ENCODE results near the gene ARPC5.

Gene ARPC5

GRCh38 chr1:183652547-183653461, 17.2 kb upstream of the ARPC5 start, which contains the start of gene APOBEC4:
Gene APOBEC4, minus strand, starts transcription at chr1:183653316. Its CDS starts 4,535 bp downstream, at chr1:183648781.
- Histone ChIP-seq H3K9ac (ENCODE audit: low read length) (no peak within 1 kb of the TSS), H3K23ac (ENCODE audit: low read length) (no peak within 1 kb of the TSS), H2BK120ac (ENCODE audit: insufficient read depth, low read length, poor library complexity) (no peak within 1 kb of the TSS), H3K79me2 (ENCODE audit: control insufficient read depth, insufficient read depth, low read length, poor library complexity) (no peaks in the 10 kb centered on the region), H4K91ac (ENCODE audit: low read depth, low read length) (no peak within 1 kb of the TSS), H2BK5ac (ENCODE audit: low read depth, low read length, poor library complexity) (no peak within 1 kb of the TSS), H3K27ac (ENCODE audit: low read depth, low read length) (no peak within 1 kb of the TSS), H3K4me3 (ENCODE audit: low read depth, low read length) (no peak within 1 kb of the TSS), H3K18ac (ENCODE audit: low read length) (no peak within 1 kb of the TSS), H2AK5ac (ENCODE audit: low read length) (no peak within 1 kb of the TSS), H3K4ac (ENCODE audit: low read depth, low read length) (no peak within 1 kb of the TSS), H4K8ac (ENCODE audit: low read depth, low read length) (no peak within 1 kb of the TSS), H2BK12ac (ENCODE audit: low read length) (no peak within 1 kb of the TSS), H3K14ac (ENCODE audit: low read length) (no peak within 1 kb of the TSS), H3K9me3 (ENCODE audit: insufficient read depth, low read depth, low read length) (no peaks in the 10 kb centered on the region), H3K27me3 (ENCODE audit: insufficient read depth, low read length) (no peaks in the 10 kb centered on the region), H3K36me3 (ENCODE audit: control insufficient read depth in 1 of 2, insufficient read depth in 2 of 2, low read length in 2 of 2) (no peaks in the 10 kb centered on the region), H3K79me1 (ENCODE audit: low read length) (no peaks in the 10 kb centered on the region), H3K4me2 (ENCODE audit: low read length) (no peak within 1 kb of the TSS), H3K4me1 (ENCODE audit: control insufficient read depth in 1 of 2, insufficient read depth in 2 of 2, low read length in 2 of 2) (no peaks in the 10 kb centered on the region), H4K12ac (ENCODE audit: low read depth, low read length) (no peak within 1 kb of the TSS), H2AFZ (ENCODE audit: insufficient read depth, low read length, poor library complexity) (no peak within 1 kb of the TSS)
- no CpG with 5 or more reads among the region's 5 CpGs for WGBS (ENCODE audit: extremely low coverage, insufficient coverage, insufficient read length)
- DNase-seq, result no peak

DNA sequence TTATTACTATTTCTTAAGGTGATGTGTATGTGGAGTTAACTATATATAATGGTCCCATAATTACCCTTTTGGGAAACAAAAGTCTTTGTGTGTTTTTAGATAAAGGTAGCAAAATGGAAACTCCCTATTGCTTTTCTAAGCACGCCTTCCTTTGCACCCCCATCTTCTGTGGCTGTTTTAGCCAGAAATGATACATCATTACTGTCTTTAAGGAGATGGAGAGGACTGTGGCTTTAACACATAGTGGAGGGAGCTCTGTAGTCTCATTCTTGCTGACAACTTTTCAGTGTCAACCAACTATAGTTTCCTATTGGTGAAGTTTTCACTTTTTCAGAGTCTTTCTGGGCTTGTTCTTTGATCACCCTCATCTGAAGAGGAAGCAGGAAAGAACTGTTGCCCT, 16.5 kb upstream of the ARPC5 start:
- Histone ChIP-seq H3K9me3 (ENCODE audit: insufficient read depth, low read depth, low read length) (no peaks in the 10 kb centered on the region), H3K79me2 (ENCODE audit: control insufficient read depth, insufficient read depth, low read length, poor library complexity) (no peaks in the 10 kb centered on the region), H2AFZ (ENCODE audit: insufficient read depth, low read length, poor library complexity) (no peak overlapping the region), H3K4ac (ENCODE audit: low read depth, low read length) (no peak overlapping the region), H4K8ac (ENCODE audit: low read depth, low read length) (no peak overlapping the region), H3K23ac (ENCODE audit: low read length) (no peak overlapping the region), H3K18ac (ENCODE audit: low read length) (no peak overlapping the region), H3K79me1 (ENCODE audit: low read length) (no peaks in the 10 kb centered on the region), H2AK5ac (ENCODE audit: low read length) (no peak overlapping the region), H2BK5ac (ENCODE audit: low read depth, low read length, poor library complexity) (no peak overlapping the region), H3K9ac (ENCODE audit: low read length) (no peak overlapping the region), H4K12ac (ENCODE audit: low read depth, low read length) (no peak overlapping the region), H3K27ac (ENCODE audit: low read depth, low read length) (no peak overlapping the region), H2BK120ac (ENCODE audit: insufficient read depth, low read length, poor library complexity) (no peak overlapping the region), H3K4me3 (ENCODE audit: low read depth, low read length) (no peak overlapping the region), H3K14ac (ENCODE audit: low read length) (no peak overlapping the region), H4K91ac (ENCODE audit: low read depth, low read length) (no peak overlapping the region), H3K4me2 (ENCODE audit: low read length) (no peak overlapping the region), H3K4me1 (ENCODE audit: control insufficient read depth in 1 of 2, insufficient read depth in 2 of 2, low read length in 2 of 2) (no peaks in the 10 kb centered on the region), H3K27me3 (ENCODE audit: insufficient read depth, low read length) (no peaks in the 10 kb centered on the region), H3K36me3 (ENCODE audit: control insufficient read depth in 1 of 2, insufficient read depth in 2 of 2, low read length in 2 of 2) (no peaks in the 10 kb centered on the region), H2BK12ac (ENCODE audit: low read length) (no peak overlapping the region)
- DNase-seq, result no peak
- no CpG with 5 or more reads among the region's 1 CpG for WGBS (ENCODE audit: extremely low coverage, insufficient coverage, insufficient read length)

DNA sequence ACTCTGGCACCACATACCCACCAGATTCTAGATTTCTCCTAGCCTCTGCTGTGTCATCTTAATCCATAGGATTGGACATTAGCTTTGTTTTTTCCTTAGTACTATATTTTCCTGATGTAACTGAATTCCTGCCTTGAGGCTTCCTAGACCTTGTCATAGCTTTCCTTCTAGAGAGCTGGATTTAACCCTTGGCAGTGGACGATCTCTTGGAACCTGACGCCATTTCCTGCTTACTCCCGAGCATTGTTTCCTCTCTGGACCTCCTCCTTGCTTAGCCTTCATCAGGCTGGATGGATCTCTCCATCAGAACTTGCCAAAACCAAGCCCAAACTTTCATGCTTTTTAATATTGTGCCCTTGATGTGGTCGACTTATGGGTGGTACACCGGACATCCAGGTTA, 16.0 kb upstream of the ARPC5 start:
- no peak overlapping the region for H2BK12ac ChIP-seq (ENCODE audit: low read length)
- H3K27me3 ChIP-seq (ENCODE audit: insufficient read depth, low read length), result no peaks in the 10 kb centered on the region
- no peak overlapping the region for H4K12ac ChIP-seq (ENCODE audit: low read depth, low read length)
- H2BK5ac ChIP-seq (ENCODE audit: low read depth, low read length, poor library complexity), result no peak overlapping the region
- H3K79me1 ChIP-seq (ENCODE audit: low read length), result no peaks in the 10 kb centered on the region
- no peak overlapping the region for H3K4me2 ChIP-seq (ENCODE audit: low read length)
- no peak overlapping the region for H2AK5ac ChIP-seq (ENCODE audit: low read length)
- no peak overlapping the region for H3K4ac ChIP-seq (ENCODE audit: low read depth, low read length)
- no peak overlapping the region for H4K8ac ChIP-seq (ENCODE audit: low read depth, low read length)
- no peak overlapping the region for H3K23ac ChIP-seq (ENCODE audit: low read length)
- H3K27ac ChIP-seq (ENCODE audit: low read depth, low read length), result no peak overlapping the region
- H3K9me3 ChIP-seq (ENCODE audit: insufficient read depth, low read depth, low read length), result no peaks in the 10 kb centered on the region
- no peak overlapping the region for H2AFZ ChIP-seq (ENCODE audit: insufficient read depth, low read length, poor library complexity)
- H3K14ac ChIP-seq (ENCODE audit: low read length), result no peak overlapping the region
- no peak overlapping the region for H4K91ac ChIP-seq (ENCODE audit: low read depth, low read length)
- H3K4me1 ChIP-seq (ENCODE audit: control insufficient read depth in 1 of 2, insufficient read depth in 2 of 2, low read length in 2 of 2), result no peaks in the 10 kb centered on the region
- no peak overlapping the region for H3K9ac ChIP-seq (ENCODE audit: low read length)
- no peak for DNase-seq
- H3K4me3 ChIP-seq (ENCODE audit: low read depth, low read length), result no peak overlapping the region
- no peak overlapping the region for H3K18ac ChIP-seq (ENCODE audit: low read length)
- H3K79me2 ChIP-seq (ENCODE audit: control insufficient read depth, insufficient read depth, low read length, poor library complexity), result no peaks in the 10 kb centered on the region
- no CpG with 5 or more reads among the region's 5 CpGs for WGBS (ENCODE audit: extremely low coverage, insufficient coverage, insufficient read length)
- no peaks in the 10 kb centered on the region for H3K36me3 ChIP-seq (ENCODE audit: control insufficient read depth in 1 of 2, insufficient read depth in 2 of 2, low read length in 2 of 2)
- H2BK120ac ChIP-seq (ENCODE audit: insufficient read depth, low read length, poor library complexity), result no peak overlapping the region

- Histone ChIP-seq H2AFZ (ENCODE audit: insufficient read depth, low read length, poor library complexity) (no peak overlapping the region), H2BK12ac (ENCODE audit: low read length) (no peak overlapping the region), H3K36me3 (ENCODE audit: control insufficient read depth in 1 of 2, insufficient read depth in 2 of 2, low read length in 2 of 2) (no peaks in the 10 kb centered on the region), H2BK120ac (ENCODE audit: insufficient read depth, low read length, poor library complexity) (no peak overlapping the region), H3K9ac (ENCODE audit: low read length) (no peak overlapping the region), H4K8ac (ENCODE audit: low read depth, low read length) (no peak overlapping the region), H2BK5ac (ENCODE audit: low read depth, low read length, poor library complexity) (no peak overlapping the region), H3K4me2 (ENCODE audit: low read length) (no peak overlapping the region), H3K4me3 (ENCODE audit: low read depth, low read length) (no peak overlapping the region), H3K23ac (ENCODE audit: low read length) (no peak overlapping the region), H3K4me1 (ENCODE audit: control insufficient read depth in 1 of 2, insufficient read depth in 2 of 2, low read length in 2 of 2) (no peaks in the 10 kb centered on the region), H3K79me1 (ENCODE audit: low read length) (no peaks in the 10 kb centered on the region), H3K4ac (ENCODE audit: low read depth, low read length) (no peak overlapping the region), H3K18ac (ENCODE audit: low read length) (no peak overlapping the region), H4K12ac (ENCODE audit: low read depth, low read length) (no peak overlapping the region), H3K79me2 (ENCODE audit: control insufficient read depth, insufficient read depth, low read length, poor library complexity) (no peaks in the 10 kb centered on the region), H3K14ac (ENCODE audit: low read length) (no peak overlapping the region), H3K9me3 (ENCODE audit: insufficient read depth, low read depth, low read length) (no peaks in the 10 kb centered on the region), H3K27ac (ENCODE audit: low read depth, low read length) (no peak overlapping the region), H4K91ac (ENCODE audit: low read depth, low read length) (no peak overlapping the region), H2AK5ac (ENCODE audit: low read length) (no peak overlapping the region), H3K27me3 (ENCODE audit: insufficient read depth, low read length) (no peaks in the 10 kb centered on the region)
- DNase-seq, result no peak
- WGBS (ENCODE audit: extremely low coverage, insufficient coverage, insufficient read length), result no CpG with 5 or more reads among the region's 8 CpGs
Observed at GRCh38 chr1:183648042-183648441, 12.5 kb upstream of the ARPC5 start.

Data from trophoblast cell (in vitro differentiated cells and primary cell).